CD4-positive, CD25-positive, alpha-beta regulatory T cell (primary cell): ENCODE results near the gene IFI30. TPM values are rescaled to one million over a fixed set of nuclear protein-coding genes. Genes with fewer than 3 reads are reported as not detected.

ENCODE experiments used
- ATAC-seq, 2 donors: fragments of 150-1000 bp; cut with Tn5 transposase; one replicate each; pipeline ENCODE4 v1.10.0; 2021; ENCODE audit warnings: low read depth in 2 of 2, moderate number of reproducible peaks in 2 of 2, moderate library complexity in 1 of 2
- DNase-seq, 3 donors: peaks; one replicate each; pipeline versions ENCODE4 v3.0.0 to v3.0.0-alpha.2; 2012 to 2022; ENCODE audit warnings: mixed read lengths in 1 of 3
- H3K27ac ChIP-seq: one replicate; pipeline ENCODE4 v1.7.0; 2013; ENCODE audit warnings: mild to moderate bottlenecking, low read length; ENCODE audit not compliant: insufficient read depth, poor library complexity, severe bottlenecking
- H3K27me3 ChIP-seq: one replicate; pipeline ENCODE4 v1.7.0; 2013; ENCODE audit warnings: low read length; ENCODE audit not compliant: control insufficient read depth, insufficient read depth
- H3K36me3 ChIP-seq: one replicate; pipeline ENCODE4 v1.7.0; 2013; ENCODE audit warnings: mild to moderate bottlenecking, low read length, moderate library complexity; ENCODE audit not compliant: control insufficient read depth, insufficient read depth
- H3K4me1 ChIP-seq: 2 replicates; pipeline ENCODE4 v1.7.0; 2013; ENCODE audit warnings: mild to moderate bottlenecking, low read length; ENCODE audit not compliant: insufficient read depth, control insufficient read depth, poor library complexity, severe bottlenecking
- H3K4me3 ChIP-seq: one replicate; pipeline ENCODE4 v1.7.0; 2013; ENCODE audit warnings: low read depth, mild to moderate bottlenecking, low read length, moderate library complexity
- H3K9me3 ChIP-seq, 2 experiments: 1 replicate in 1 of 2; 2 replicates in 1 of 2; pipeline ENCODE4 v1.7.0; 2013; ENCODE audit warnings: low read length in 2 of 2, mild to moderate bottlenecking in 1 of 2, moderate library complexity in 1 of 2; ENCODE audit not compliant: control insufficient read depth in 2 of 2
- H3K27ac Mint-ChIP-seq, 3 donors: one replicate each; pipeline ENCODE4 v1.8.0; 2020 to 2022; ENCODE audit warnings: mild to moderate bottlenecking in 3 of 3, mixed read lengths in 3 of 3, moderate library complexity in 2 of 3
- H3K27me3 Mint-ChIP-seq: one replicate; pipeline ENCODE4 v1.8.0; 2022; ENCODE audit warnings: mild to moderate bottlenecking, mixed read lengths
- H3K36me3 Mint-ChIP-seq: one replicate; pipeline ENCODE4 v1.8.0; 2020; ENCODE audit warnings: mixed read lengths
- H3K4me1 Mint-ChIP-seq, 4 donors: one replicate each; pipeline ENCODE4 v1.8.0; 2020 to 2022; ENCODE audit warnings: mixed read lengths in 4 of 4, mild to moderate bottlenecking in 1 of 4
- H3K4me3 Mint-ChIP-seq, 4 donors: one replicate each; pipeline ENCODE4 v1.8.0; 2020 to 2022; ENCODE audit warnings: mild to moderate bottlenecking in 4 of 4, mixed read lengths in 4 of 4, moderate library complexity in 3 of 4
- H3K9me3 Mint-ChIP-seq, 7 donors: one replicate each; pipeline ENCODE4 v1.8.0; 2020 to 2022; ENCODE audit warnings: mixed read lengths in 7 of 7, mild to moderate bottlenecking in 3 of 7, moderate library complexity in 2 of 7
- polyA plus RNA-seq, 4 donors: library from polyadenylated mRNA; unstranded; fragments of 300-500 nt; fragmentation: Illumina TruSeq; gene quantifications; one replicate each; pipeline ENCODE4 v1.2.3, GENCODE V29; 2021
- total RNA-seq: library from RNA; stranded (reverse); gene quantifications from one replicate; pipeline ENCODE4 v1.2.3, GENCODE V29; 2022

The IFI30 gene
- total and polyA plus RNA-seq, 5 donors from 2014 or later, result 2.3 to 17.8 (median 8.5) TPM

GRCh38 chr19:18176367-18177310, 3.0 kb downstream of the IFI30 start:
- H3K4me1 ChIP-seq, result peaks cover 8% of the 10 kb centered on the region
- H3K36me3 Mint-ChIP-seq, result no peaks in the 10 kb centered on the region

GRCh38 chr19:18179957-18180356, 6.3 kb downstream of the IFI30 start:
- Histone ChIP-seq H3K36me3 (no peaks in the 10 kb centered on the region), H3K27ac (no peak overlapping the region), H3K4me3 (no peak overlapping the region), H3K9me3 (no peaks in the 10 kb centered on the region), H3K27me3 (no peaks in the 10 kb centered on the region), H3K4me1 (no peaks in the 10 kb centered on the region)
- H3K9me3 Mint-ChIP-seq, result no peaks in the 10 kb centered on the region
- H3K4me1 Mint-ChIP-seq, result peaks cover 0 to 4% (median 1%) of the 10 kb centered on the region in 4 donors
- H3K27ac Mint-ChIP-seq, result no peak overlapping the region
- DNase-seq (no peak), ATAC-seq (no peak)
- H3K27me3 Mint-ChIP-seq, result no peaks in the 10 kb centered on the region
- H3K4me3 Mint-ChIP-seq, result no peak overlapping the region
- no peaks in the 10 kb centered on the region for H3K36me3 Mint-ChIP-seq

More at GRCh38 chr19:18176367-18177310, 3.0 kb downstream of the IFI30 start:
- H3K9me3 Mint-ChIP-seq, result no peaks in the 10 kb centered on the region
- Histone ChIP-seq H3K36me3 (no peaks in the 10 kb centered on the region), H3K27ac (no peak overlapping the region), H3K27me3 (no peaks in the 10 kb centered on the region), H3K9me3 (no peaks in the 10 kb centered on the region), H3K4me3 (no peak overlapping the region)
- peaks cover 0 to 19% (median 10%) of the 10 kb centered on the region in 4 donors for H3K4me1 Mint-ChIP-seq
- no peak for ATAC-seq
- H3K27ac Mint-ChIP-seq, result no peak overlapping the region
- no peak for DNase-seq
- peak overlapping the region in 3 of 4 donors; percentile 37 to 68 (median 43) for H3K4me3 Mint-ChIP-seq
- H3K27me3 Mint-ChIP-seq, result no peaks in the 10 kb centered on the region

- no peaks in the 10 kb centered on the region for H3K36me3 Mint-ChIP-seq
- H3K27me3 ChIP-seq, result no peaks in the 10 kb centered on the region
These were observed 9.9 kb downstream of the IFI30 start for GRCh38 chr19:18183529-18183928.

GRCh38 chr19:18185538-18185937, 11.9 kb downstream of the IFI30 start:
- H3K36me3 Mint-ChIP-seq, result no peaks in the 10 kb centered on the region

More at GRCh38 chr19:18183529-18183928, 9.9 kb downstream of the IFI30 start:
- no peaks in the 10 kb centered on the region for H3K36me3 ChIP-seq
- peak overlapping the region in 1 of 4 donors; percentile 27 for H3K4me3 Mint-ChIP-seq
- no peak overlapping the region for H3K4me3 ChIP-seq
- DNase-seq, result no peak
- no peak overlapping the region for H3K27ac ChIP-seq
- H3K27ac Mint-ChIP-seq, result no peak overlapping the region
- no peaks in the 10 kb centered on the region for H3K27me3 Mint-ChIP-seq
- H3K4me1 ChIP-seq, result no peaks in the 10 kb centered on the region
- no peak for ATAC-seq
- H3K9me3 ChIP-seq, result no peaks in the 10 kb centered on the region
- H3K9me3 Mint-ChIP-seq, result no peaks in the 10 kb centered on the region
- no peaks in the 10 kb centered on the region for H3K4me1 Mint-ChIP-seq

GRCh38 chr19:18190278-18190677, 16.7 kb downstream of the IFI30 start:
- Histone ChIP-seq H3K27me3 (no peaks in the 10 kb centered on the region), H3K4me1 (peaks cover 24% of the 10 kb centered on the region), H3K27ac (no peak overlapping the region), H3K4me3 (no peak overlapping the region), H3K9me3 (no peaks in the 10 kb centered on the region), H3K36me3 (no peaks in the 10 kb centered on the region)
- Mint-ChIP-seq H3K4me1 (peaks cover 4 to 24% (median 10%) of the 10 kb centered on the region in 4 donors), H3K27ac (no peak overlapping the region), H3K9me3 (no peaks in the 10 kb centered on the region), H3K36me3 (peaks cover 6% of the 10 kb centered on the region), H3K4me3 (peak overlapping the region in 1 of 4 donors; percentile 21), H3K27me3 (peaks cover 4% of the 10 kb centered on the region)
- DNase-seq, result no peak
- ATAC-seq, result no peak

More at GRCh38 chr19:18185538-18185937, 11.9 kb downstream of the IFI30 start:
- Histone ChIP-seq H3K4me1 (no peaks in the 10 kb centered on the region), H3K4me3 (no peak overlapping the region), H3K27me3 (no peaks in the 10 kb centered on the region), H3K9me3 (no peaks in the 10 kb centered on the region), H3K36me3 (no peaks in the 10 kb centered on the region), H3K27ac (no peak overlapping the region)
- Mint-ChIP-seq H3K4me1 (no peaks in the 10 kb centered on the region), H3K4me3 (no peak overlapping the region), H3K27me3 (peaks cover 4% of the 10 kb centered on the region), H3K27ac (no peak overlapping the region), H3K9me3 (no peaks in the 10 kb centered on the region)
- ATAC-seq, result no peak
- DNase-seq, result no peak

GRCh38 chr19:18191640-18192062, 18.0 kb downstream of the IFI30 start:
- Histone ChIP-seq H3K27me3 (no peaks in the 10 kb centered on the region), H3K36me3 (no peaks in the 10 kb centered on the region), H3K27ac (peak overlapping the region; percentile 88), H3K9me3 (no peaks in the 10 kb centered on the region), H3K4me1 (peaks cover 24% of the 10 kb centered on the region), H3K4me3 (peak overlapping the region; percentile 94)
- peak overlapping the region; percentile 87 to 95 (median 91) for H3K4me3 Mint-ChIP-seq
- DNase-seq, result no peak
- H3K4me1 Mint-ChIP-seq, result peaks cover 4 to 29% (median 10%) of the 10 kb centered on the region in 4 donors
- no peaks in the 10 kb centered on the region for H3K9me3 Mint-ChIP-seq
- peaks cover 4% of the 10 kb centered on the region for H3K27me3 Mint-ChIP-seq
- H3K36me3 Mint-ChIP-seq, result peaks cover 6% of the 10 kb centered on the region
- H3K27ac Mint-ChIP-seq, result peak overlapping the region; percentile 38 to 94 (median 88)
- ATAC-seq, result no peak

- peak within 1 kb of the TSS; percentile 87 to 95 (median 91) for H3K4me3 Mint-ChIP-seq
- peaks cover 4% of the 10 kb centered on the region for H3K27me3 Mint-ChIP-seq
- DNase-seq (peak; percentile 97 to 100 (median 99)), ATAC-seq (peak; percentile 90)
- no peaks in the 10 kb centered on the region for H3K9me3 Mint-ChIP-seq
- peaks cover 3% of the 10 kb centered on the region for H3K36me3 ChIP-seq
- H3K9me3 ChIP-seq, result no peaks in the 10 kb centered on the region
- H3K4me1 Mint-ChIP-seq, result peaks cover 4 to 29% (median 10%) of the 10 kb centered on the region in 4 donors
- H3K4me3 ChIP-seq, result peak within 1 kb of the TSS; percentile 94
- H3K4me1 ChIP-seq, result peaks cover 24% of the 10 kb centered on the region
- H3K27ac ChIP-seq, result peak within 1 kb of the TSS; percentile 88
- H3K36me3 Mint-ChIP-seq, result peaks cover 6% of the 10 kb centered on the region
- peak within 1 kb of the TSS; percentile 85 to 94 (median 88) for H3K27ac Mint-ChIP-seq
- no peaks in the 10 kb centered on the region for H3K27me3 ChIP-seq
These were observed 19.2 kb downstream of the IFI30 start, which contains the start of gene MPV17L2 for GRCh38 chr19:18192673-18193387. Gene MPV17L2 (plus strand): TSS chr19:18193218. CDS start chr19:18193282, 64 bp downstream.
